Hematopoietic multipotent progenitor cell treated with erythropoietin and hydrocortisone succinate and interleukin-3 and kit ligand, for 17 days (in vitro differentiated cells): ENCODE results near the gene ANAPC7.
"Not testable (repeated sequence)": the region's sequence is repeated elsewhere in the genome, so short reads cannot be mapped to it uniquely, and the experiment has no call there.

ENCODE experiments used
- DNase-seq: peaks from one replicate; pipeline ENCODE4 v3.0.0-alpha.2; 2015; ENCODE audit warnings: low spot score

ANAPC7 gene

DNA sequence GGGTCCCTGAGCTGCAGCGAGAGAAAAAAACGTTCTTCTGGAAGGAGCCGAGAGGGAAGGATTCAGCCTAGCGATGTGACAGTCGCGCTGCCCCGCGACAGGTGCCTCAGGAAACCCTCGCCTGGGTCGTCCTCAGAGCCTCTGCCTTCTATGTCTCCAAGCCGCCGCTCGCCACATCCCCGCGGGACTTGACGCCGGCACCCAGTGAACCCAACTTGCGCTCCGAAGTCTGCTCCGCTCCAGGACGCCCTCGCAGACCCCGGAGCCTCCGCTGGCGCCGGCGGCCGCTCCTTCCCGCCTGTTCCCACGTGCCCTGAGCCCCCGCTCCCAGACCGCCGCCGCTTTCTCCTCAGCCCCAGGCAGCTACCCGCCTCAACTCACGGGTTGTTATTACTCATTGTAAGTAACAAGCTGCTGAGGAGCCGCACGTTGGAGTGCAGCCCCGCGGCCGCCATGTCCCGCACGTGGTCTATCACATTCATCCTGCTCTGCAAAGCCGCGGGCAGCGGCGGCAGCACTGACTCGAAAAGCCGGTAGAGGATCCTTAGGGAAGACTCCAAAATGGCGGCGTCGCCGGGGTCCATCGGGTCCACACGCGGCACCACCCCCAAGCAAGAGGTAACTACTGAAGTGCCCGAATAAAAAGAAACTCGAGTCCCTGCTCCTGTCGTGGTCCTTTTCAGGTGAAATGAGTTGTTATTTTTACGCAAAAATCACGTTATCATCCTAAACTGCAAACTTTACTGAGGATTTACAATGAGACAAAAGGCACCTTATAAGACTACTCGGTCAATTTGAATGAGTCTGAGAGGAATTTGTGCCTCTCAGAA, at the start of gene ANAPC7:
TSS of gene ANAPC7 (minus strand) at position 563 of the 830 bp plus-strand sequence. CDS start at position 482, 81 bp downstream.
- peak; percentile 95 for DNase-seq

GRCh38 chr12:110451263-110451662, 47.8 kb upstream of the ANAPC7 start:
- DNase-seq: no peak

DNA sequence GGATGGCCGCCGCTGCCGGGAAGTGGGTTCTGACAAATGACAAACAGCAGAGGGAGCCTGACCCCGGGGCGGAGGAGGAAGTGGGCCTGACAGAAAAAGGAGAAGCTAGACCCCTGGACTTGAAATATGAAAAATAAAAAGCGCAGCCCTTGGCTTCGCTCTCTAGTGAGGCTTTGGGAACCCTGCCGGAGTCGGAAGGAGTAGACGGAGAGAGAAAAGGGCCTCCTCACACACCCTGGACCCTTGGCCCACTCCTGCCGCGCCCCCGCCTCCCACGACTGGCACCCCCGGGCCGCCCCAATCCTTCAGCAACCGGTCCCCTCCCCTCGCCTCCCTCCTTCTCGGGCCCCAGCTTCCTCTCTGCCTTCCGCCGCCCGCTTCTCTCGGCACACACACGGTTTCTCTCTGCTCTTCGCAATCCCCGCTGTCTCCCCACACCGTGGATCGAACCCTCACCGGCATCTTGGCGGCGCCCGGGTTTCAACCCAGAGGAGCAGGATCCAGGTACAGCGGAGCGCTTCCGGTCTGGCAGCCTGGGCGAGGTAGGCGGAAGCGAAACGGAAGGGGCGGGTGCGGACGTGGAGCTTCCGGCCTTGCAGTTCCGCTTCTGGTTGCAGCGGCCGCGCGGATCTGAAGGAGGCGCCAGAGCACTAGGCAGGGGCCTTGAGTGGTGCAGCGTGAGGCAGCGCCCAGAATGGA, 46.4 kb upstream of the ANAPC7 start, which contains the start of gene ARPC3:
TSS of gene ARPC3 (minus strand) at position 539 of the 699 bp plus-strand sequence. CDS start at position 462, 77 bp downstream.
- peak; percentile 95 for DNase-seq

DNA sequence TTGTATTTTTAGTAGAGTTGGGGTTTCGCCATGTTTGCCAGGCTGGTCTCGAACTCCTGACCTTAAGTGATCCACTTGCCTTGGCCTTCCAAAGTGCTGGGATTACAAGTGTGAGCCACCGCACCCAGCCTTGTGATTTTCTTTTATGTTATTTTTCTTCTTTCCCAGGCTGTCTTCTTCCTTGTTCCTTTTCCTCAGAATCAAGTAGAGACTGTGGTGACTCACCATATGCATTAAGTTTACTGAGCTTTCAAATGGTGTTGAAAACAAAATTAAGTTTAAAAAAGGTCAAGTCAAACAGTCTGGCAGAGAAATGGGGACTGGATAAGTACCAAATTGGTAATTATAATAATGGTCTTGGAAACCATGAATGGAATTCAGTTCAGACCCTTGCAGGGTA, 40.9 kb upstream of the ANAPC7 start:
- no peak for DNase-seq

DNA sequence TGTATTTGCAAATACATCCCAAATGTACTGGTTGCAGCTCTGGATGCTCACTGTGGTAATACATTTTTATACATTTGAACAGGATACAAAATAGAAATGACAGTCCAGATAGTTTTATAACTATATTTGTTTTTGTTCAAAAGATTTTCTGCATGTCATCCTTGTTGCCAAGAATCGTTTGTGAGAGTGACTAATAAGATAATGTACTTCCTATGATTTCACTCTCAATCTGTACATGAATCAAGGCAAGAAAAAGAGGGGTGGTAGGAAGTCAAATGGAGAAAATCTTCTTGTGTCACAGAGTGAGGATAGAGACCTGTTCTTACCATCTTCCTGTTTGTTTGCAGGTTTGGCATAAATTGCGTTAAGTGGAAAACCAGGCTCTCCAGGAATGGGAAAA, 32.7 kb upstream of the ANAPC7 start:
- no peak for DNase-seq

GRCh38 chr12:110431957-110432587, 28.6 kb upstream of the ANAPC7 start:
- DNase-seq: no peak

DNA sequence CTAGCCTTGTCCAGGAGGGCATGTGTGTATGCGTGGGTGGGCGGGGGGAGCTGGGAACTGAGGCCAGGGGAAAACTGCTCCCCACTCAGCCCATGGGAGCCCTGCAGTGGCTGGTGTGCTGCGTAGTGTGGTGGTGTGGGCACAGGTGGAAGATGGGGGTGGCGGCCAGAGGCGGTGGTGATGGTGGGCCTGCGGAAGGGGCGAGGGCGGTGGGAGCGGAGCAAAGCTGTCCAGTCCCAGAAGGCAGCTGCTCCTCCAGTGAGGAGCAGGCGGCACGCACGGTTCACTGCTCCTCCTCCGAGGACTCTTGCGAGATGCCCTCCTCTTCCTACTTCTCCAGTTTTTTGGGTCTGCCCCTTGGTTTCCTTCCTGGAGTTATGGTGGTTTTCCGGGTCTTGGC, 26.2 kb upstream of the ANAPC7 start:
- DNase-seq: not testable (repeated sequence)

DNA sequence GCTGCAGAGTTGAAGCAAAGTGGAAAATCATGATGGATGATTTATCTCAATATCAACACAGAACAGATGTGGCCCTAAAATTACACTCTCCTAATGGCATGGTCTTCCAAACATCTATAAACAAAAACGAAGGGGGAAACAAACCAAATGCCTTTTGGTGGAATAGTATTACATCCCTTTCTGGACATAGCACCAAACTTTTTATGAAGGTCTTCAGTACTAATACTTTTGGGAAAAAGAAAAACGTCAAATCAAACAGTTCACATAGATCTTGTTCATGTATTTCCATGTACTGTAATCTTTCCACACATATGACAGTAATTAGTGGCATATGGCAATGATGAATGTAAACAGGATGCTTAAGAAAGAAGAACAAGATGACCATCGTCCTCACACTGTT, 22.9 kb upstream of the ANAPC7 start:
- DNase-seq: no peak

DNA sequence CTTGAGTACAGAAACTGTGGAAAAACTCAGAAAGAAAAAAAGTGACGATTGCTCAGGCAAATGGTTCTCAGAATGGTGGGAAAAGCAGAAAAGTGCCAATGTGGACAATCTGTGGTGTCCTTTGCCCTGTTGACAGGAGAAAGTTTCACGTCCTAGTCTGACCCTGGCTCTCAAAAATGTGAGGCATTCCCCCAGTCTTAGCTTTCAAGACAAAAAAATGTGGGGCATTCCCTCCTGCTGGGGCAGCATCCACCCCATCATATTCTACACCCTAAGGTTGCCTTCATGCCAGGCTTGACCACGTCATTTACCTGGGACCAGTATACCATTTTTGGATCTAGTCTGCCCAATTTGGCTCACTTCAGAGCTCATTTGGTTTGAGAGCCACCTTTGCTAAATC, 20.7 kb upstream of the ANAPC7 start:
- no peak for DNase-seq

- DNase-seq: no peak
These were observed 18.2 kb upstream of the ANAPC7 start for GRCh38 chr12:110421701-110422100.

GRCh38 chr12:110421159-110421661, 17.7 kb upstream of the ANAPC7 start:
- no peak for DNase-seq

- DNase-seq: not testable (repeated sequence)
These were observed 17.1 kb upstream of the ANAPC7 start for GRCh38 chr12:110420644-110421043.

DNA sequence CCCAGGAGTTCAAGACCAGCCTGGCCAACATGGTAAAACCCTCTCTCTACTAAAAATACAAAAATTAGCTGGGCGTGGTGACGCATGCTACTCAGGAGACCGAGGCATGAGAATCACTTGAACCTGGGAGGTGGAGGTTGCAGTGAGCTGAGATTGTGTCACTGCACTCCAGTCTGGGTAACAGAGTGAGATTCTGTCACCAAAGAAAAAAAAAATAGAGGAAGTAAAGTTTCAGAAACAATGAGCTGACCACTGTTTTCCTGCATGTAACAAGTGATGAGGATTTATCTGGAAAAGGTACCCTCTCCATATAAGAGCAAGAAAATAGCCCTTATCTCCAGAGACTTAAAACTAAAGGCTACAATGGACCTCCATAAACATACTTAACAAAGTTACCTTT, 13.6 kb upstream of the ANAPC7 start:
- not testable (repeated sequence) for DNase-seq

DNA sequence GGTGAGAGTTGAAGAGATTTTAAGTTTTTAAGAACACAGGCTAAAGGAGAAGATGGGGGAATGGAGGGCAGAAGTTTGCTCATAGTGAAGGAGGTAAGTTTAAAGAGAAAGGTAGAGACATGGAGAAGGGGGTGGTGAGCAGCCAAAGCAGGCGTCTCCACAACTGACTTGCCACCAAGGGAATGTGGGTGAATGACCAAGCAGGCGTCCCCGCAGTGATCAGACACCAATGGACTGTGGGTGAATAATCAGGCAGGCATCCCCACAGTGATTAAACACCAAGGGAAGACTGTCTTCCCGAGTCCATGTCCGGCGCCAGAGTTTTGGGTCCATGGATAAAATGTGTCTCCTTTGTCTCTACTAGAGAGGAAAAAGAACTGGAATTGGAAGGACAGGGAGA, 6.6 kb upstream of the ANAPC7 start:
- not testable (repeated sequence) for DNase-seq

DNA sequence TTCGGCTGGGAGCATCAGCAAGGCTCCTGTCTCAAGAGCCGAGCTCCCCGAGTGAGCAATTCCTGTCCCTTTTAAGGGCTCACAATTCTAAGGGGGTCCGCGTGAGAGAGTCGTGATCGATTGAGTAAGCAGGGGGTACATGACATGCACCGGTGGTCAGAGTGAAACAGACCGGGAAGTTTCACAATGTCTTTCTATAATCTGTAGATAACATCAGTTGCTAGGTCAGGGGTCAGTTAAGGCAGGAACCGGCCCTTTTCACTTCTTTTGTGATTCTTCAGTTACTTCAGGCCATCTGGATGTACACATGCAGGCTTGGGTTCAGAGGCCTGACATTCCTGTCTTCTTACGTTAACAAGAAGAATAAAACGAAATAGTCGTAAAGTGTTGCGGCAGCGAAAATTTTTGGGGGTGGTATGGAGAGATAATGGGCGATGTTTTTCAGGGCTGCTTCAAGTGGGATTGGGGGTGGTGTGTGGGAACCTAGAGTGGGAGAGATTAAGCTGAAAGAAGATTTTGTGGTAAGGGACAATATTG, 1.7 kb upstream of the ANAPC7 start:
- DNase-seq: not testable (repeated sequence)

DNA sequence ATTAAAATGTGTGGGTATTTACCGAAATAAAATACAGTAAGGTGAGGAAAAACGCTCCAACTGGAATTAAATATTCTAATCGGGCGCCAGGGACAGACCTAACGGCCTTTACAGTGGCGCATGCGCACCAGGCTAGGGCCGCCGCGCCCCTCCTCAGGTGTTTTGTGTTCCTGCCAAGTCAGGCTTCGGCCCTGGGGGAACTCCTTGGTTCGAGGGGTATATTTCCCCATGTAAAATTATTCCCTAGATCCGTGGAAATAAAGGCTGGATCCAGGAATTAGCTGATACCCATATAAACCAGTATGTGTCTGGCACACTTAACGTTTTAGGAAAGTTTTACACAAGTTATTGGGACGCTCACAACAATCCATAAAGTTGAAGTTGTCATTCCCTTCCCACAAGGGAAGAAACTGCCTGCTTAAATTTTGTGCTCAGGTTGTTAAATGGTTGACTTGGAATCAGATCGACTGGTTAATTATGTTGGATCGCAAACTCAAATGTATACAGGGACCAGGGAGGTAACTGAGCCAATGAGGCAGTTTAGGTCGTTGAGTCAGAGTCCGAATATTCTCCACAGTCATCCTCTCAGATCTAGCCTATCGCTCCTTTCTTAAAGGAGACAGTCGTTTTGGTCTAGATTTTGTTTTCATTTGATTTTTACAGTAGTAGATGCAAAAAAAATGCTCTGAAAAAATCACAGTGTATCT, 621 bp upstream of the ANAPC7 start:
- peak; percentile 94 for DNase-seq

DNA sequence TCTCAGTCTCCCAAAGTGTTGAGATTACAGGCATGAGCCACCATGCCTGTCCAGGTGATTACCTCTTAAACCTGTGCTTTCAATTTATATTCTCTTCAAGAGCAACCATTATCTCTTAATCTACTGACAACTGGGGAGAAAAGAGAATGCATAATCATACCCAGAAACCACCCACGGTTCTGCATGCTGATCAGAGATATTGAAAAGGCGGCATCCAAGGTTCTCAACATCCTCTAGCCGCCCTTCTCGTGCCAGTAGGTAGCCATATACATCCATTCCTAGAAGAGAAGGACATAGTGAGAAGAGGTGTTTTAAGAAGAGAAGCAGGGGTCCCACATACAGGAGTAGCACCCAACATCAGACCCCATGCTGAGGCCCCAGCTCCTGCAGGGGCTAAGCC, 20.8 kb downstream of the ANAPC7 start:
- DNase-seq: no peak

GRCh38 chr12:110379631-110380030, 23.9 kb downstream of the ANAPC7 start:
- no peak for DNase-seq

GRCh38 chr12:110379197-110379596, 24.3 kb downstream of the ANAPC7 start:
- DNase-seq: no peak

- DNase-seq: not testable (repeated sequence)
These were observed 25.2 kb downstream of the ANAPC7 start for GRCh38 chr12:110378131-110378790.
